HEK293 (cell line): Measurements from ENCODE around the gene TOM1.

Source experiments
- CTCF ChIA-PET: fragments of 350-600 bp; formaldehyde crosslinking; extraction: SDS; loops from one replicate; lab custom pipeline; 2021; ENCODE audit warnings: antibody characterized with exemption; lab: Yijun Ruan, JAX
- POLR2A ChIA-PET: fragments of 300-600 bp; formaldehyde crosslinking; extraction: SDS; loops from one replicate; lab custom pipeline; 2020; ENCODE audit warnings: antibody characterized with exemption, inconsistent platforms; lab: Yijun Ruan, JAX
- H3K27ac ChIP-seq: fragments of 200-500 bp; sonication (Bioruptor generic); 2 replicates; pipeline ENCODE4 v1.5.1; 2014; ENCODE audit warnings: low read depth, low read length, control low read depth, inconsistent platforms; ENCODE audit errors: extremely low read depth
- H3K36me3 ChIP-seq, 2 experiments: fragments of 200-500 bp in 1 of 2; sonication (Bioruptor generic) in 1 of 2; 1 replicate in 1 of 2; 2 replicates in 1 of 2; pipeline ENCODE4 v1.5.1; 2014 to 2017; ENCODE audit warnings: inconsistent platforms in 2 of 2, low read length in 2 of 2; ENCODE audit not compliant: control insufficient read depth in 2 of 2, insufficient read depth in 1 of 2
- H3K4me1 ChIP-seq: fragments of 200-500 bp; sonication (Bioruptor generic); 2 replicates; pipeline ENCODE4 v1.5.1; 2014; ENCODE audit warnings: mild to moderate bottlenecking, low read length, inconsistent platforms; ENCODE audit not compliant: control insufficient read depth, insufficient read depth
- H3K4me3 ChIP-seq: 2 replicates; pipeline ENCODE4 v1.5.1; 2011; ENCODE audit warnings: low read depth, mild to moderate bottlenecking, control low read depth, low read length, moderate library complexity
- H3K9me3 ChIP-seq: fragments of 200-500 bp; sonication (Bioruptor generic); 2 replicates; pipeline ENCODE4 v1.5.1; 2014; ENCODE audit warnings: low read depth, low read length, inconsistent platforms; ENCODE audit not compliant: control insufficient read depth, insufficient read depth
- GFI1B ChIP-seq: fragments of 450-650 bp; formaldehyde crosslinking; IDR thresholded peaks from 2 replicates; pipeline ENCODE4 v1.5.1; 2016; ENCODE audit warnings: missing biosample characterization, missing genetic modification characterization
- ZBTB17 ChIP-seq: fragments of 450-650 bp; formaldehyde crosslinking; IDR thresholded peaks from 2 replicates; pipeline ENCODE4 v1.5.1; 2016; ENCODE audit warnings: missing biosample characterization, missing genetic modification characterization
- ZBTB20 ChIP-seq: fragments of 450-650 bp; formaldehyde crosslinking; IDR thresholded peaks from 2 replicates; pipeline ENCODE4 v1.5.1; 2016; ENCODE audit warnings: missing biosample characterization, missing genetic modification characterization
- ZBTB21 ChIP-seq: fragments of 450-650 bp; formaldehyde crosslinking; IDR thresholded peaks from 2 replicates; pipeline ENCODE4 v1.5.1; 2017; ENCODE audit warnings: missing biosample characterization, missing genetic modification characterization
- ZBTB44 ChIP-seq: fragments of 450-650 bp; IDR thresholded peaks from 2 replicates; pipeline ENCODE4 v1.5.1; 2018; ENCODE audit warnings: missing biosample characterization, mild to moderate bottlenecking, missing genetic modification characterization
- ZEB2 ChIP-seq: fragments of 450-650 bp; formaldehyde crosslinking; IDR thresholded peaks from 2 replicates; pipeline ENCODE4 v1.5.1; 2016; ENCODE audit warnings: missing biosample characterization, missing genetic modification characterization
- ZFP37 ChIP-seq: fragments of 450-650 bp; formaldehyde crosslinking; IDR thresholded peaks from 2 replicates; pipeline ENCODE4 v1.5.1; 2016; ENCODE audit warnings: missing biosample characterization, missing genetic modification characterization
- ZNF2 ChIP-seq: fragments of 450-650 bp; formaldehyde crosslinking; IDR thresholded peaks from 2 replicates; pipeline ENCODE4 v1.5.1; 2016; ENCODE audit warnings: missing biosample characterization, missing genetic modification characterization
- ZNF202 ChIP-seq: fragments of 450-650 bp; formaldehyde crosslinking; IDR thresholded peaks from 2 replicates; pipeline ENCODE4 v1.5.1; 2016; ENCODE audit warnings: missing biosample characterization, missing genetic modification characterization, borderline replicate concordance
- ZNF292 ChIP-seq: fragments of 450-650 bp; formaldehyde crosslinking; IDR thresholded peaks from 2 replicates; pipeline ENCODE4 v1.5.1; 2016; ENCODE audit warnings: low read depth, missing biosample characterization, missing genetic modification characterization, borderline replicate concordance
- ZNF341 ChIP-seq: fragments of 450-650 bp; formaldehyde crosslinking; IDR thresholded peaks from 2 replicates; pipeline ENCODE4; 2016; ENCODE audit warnings: low read depth, missing biosample characterization, missing genetic modification characterization
- ZNF350 ChIP-seq: fragments of 450-650 bp; formaldehyde crosslinking; IDR thresholded peaks from 2 replicates; pipeline ENCODE4 v1.5.0; 2017; ENCODE audit warnings: missing biosample characterization, mild to moderate bottlenecking, missing genetic modification characterization
- ZNF366 ChIP-seq: fragments of 450-650 bp; formaldehyde crosslinking; conservative IDR thresholded peaks from 2 replicates; pipeline ENCODE4 v1.5.1; 2016; ENCODE audit warnings: missing biosample characterization, missing genetic modification characterization
- ZNF48 ChIP-seq: fragments of 450-650 bp; formaldehyde crosslinking; IDR thresholded peaks from 2 replicates; pipeline ENCODE4 v1.5.1; 2016; ENCODE audit warnings: missing biosample characterization, missing genetic modification characterization
- ZNF596 ChIP-seq: fragments of 450-650 bp; IDR thresholded peaks from 2 replicates; pipeline ENCODE4 v1.5.0; 2018; ENCODE audit warnings: missing biosample characterization, mild to moderate bottlenecking, missing genetic modification characterization, moderate library complexity
- ZNF610 ChIP-seq: fragments of 450-650 bp; formaldehyde crosslinking; IDR thresholded peaks from 2 replicates; pipeline ENCODE4 v1.5.1; 2016; ENCODE audit warnings: missing biosample characterization, missing genetic modification characterization, borderline replicate concordance
- ZNF777 ChIP-seq: fragments of 450-650 bp; formaldehyde crosslinking; IDR thresholded peaks from 2 replicates; pipeline ENCODE4 v1.5.1; 2017; ENCODE audit warnings: missing biosample characterization, missing genetic modification characterization, borderline replicate concordance

TOM1 gene

GRCh38 chr22:35378621-35379020 is 78.9 kb downstream of the TOM1 start:
- Histone ChIP-seq H3K27ac (no peak overlapping the region), H3K4me3 (no peak overlapping the region), H3K4me1 (peaks cover 7% of the 10 kb centered on the region), H3K9me3 (no peaks in the 10 kb centered on the region), H3K36me3 (peaks cover 0 to 9% of the 10 kb centered on the region in 2 experiments; a peak in 1 of 3 replicates)
- TF ChIP-seq ZNF48 (no peak), ZNF610 (tag by site-specific recombination) (no peak), ZNF777 (no peak), ZNF596 (no peak), ZBTB20 (tag by site-specific recombination) (no peak), ZNF292 (tag by site-specific recombination) (no peak), GFI1B (tag by site-specific recombination) (no peak), ZNF366 (no peak), ZNF350 (tag by site-specific recombination) (no peak), ZNF2 (tag by site-specific recombination) (no peak), ZFP37 (no peak), ZBTB44 (tag by site-specific recombination) (no peak), ZNF341 (tag by site-specific recombination) (no peak), ZBTB21 (tag by site-specific recombination) (no peak)
- ChIA-PET CTCF (interaction anchor here (1.0 to 2.4 kb wide), 2 partner anchors 28 to 568 kb away, joined by 4 to 12 read pairs; no protein-coding TSS in a partner anchor), POLR2A (no interaction called here)

- H3K27ac ChIP-seq: no peak overlapping the region
- POLR2A ChIA-PET: interaction anchor here (1.3 kb wide), 1 partner anchor 24 kb away, joined by 3 read pairs; no protein-coding TSS in a partner anchor
- H3K4me1 ChIP-seq: peaks cover 7% of the 10 kb centered on the region
- CTCF ChIA-PET: interaction anchor here (1.0 to 2.4 kb wide), 3 partner anchors 20 to 567 kb away, joined by 3 to 12 read pairs (median 4); no protein-coding TSS in a partner anchor
- no peak overlapping the region for H3K4me3 ChIP-seq
- peaks cover 0 to 16% of the 10 kb centered on the region in 2 experiments; a peak in 1 of 3 replicates for H3K36me3 ChIP-seq
- TF ChIP-seq ZNF48 (no peak), ZEB2 (tag by site-specific recombination) (no peak)
- H3K9me3 ChIP-seq: no peaks in the 10 kb centered on the region
Observed at GRCh38 chr22:35379146-35379993, 79.7 kb downstream of the TOM1 start.

- H3K4me3 ChIP-seq: no peak overlapping the region
- CTCF ChIA-PET: interaction anchor here (0.6 to 2.4 kb wide), 3 partner anchors 21 to 176 kb away, joined by 3 to 12 read pairs (median 3); no protein-coding TSS in a partner anchor
- no peaks in the 10 kb centered on the region for H3K9me3 ChIP-seq
- no peak for TF ChIP-seq ZNF202
- peak; percentile 69 for TF ChIP-seq ZBTB17 (tag by site-specific recombination)
- POLR2A ChIA-PET: interaction anchor here (0.6 to 1.9 kb wide), 5 partner anchors 9 to 65 kb away, joined by 3 to 11 read pairs (median 5); no protein-coding TSS in a partner anchor
- peaks cover 7% of the 10 kb centered on the region for H3K4me1 ChIP-seq
- peaks cover 0 to 23% of the 10 kb centered on the region in 2 experiments; a peak in 1 of 3 replicates for H3K36me3 ChIP-seq
- no peak overlapping the region for H3K27ac ChIP-seq
Observed at GRCh38 chr22:35380013-35380412, 80.3 kb downstream of the TOM1 start.
